GM12891 (cell line): ENCODE measurements around the gene PSMB11.

ENCODE experiments used
- PAX5 ChIP-seq: IDR thresholded peaks from 2 replicates; pipeline ENCODE4 v1.6.1; 2011; ENCODE audit warnings: low read length, moderate library complexity, mild to moderate bottlenecking; ENCODE audit not compliant: insufficient read depth, severe bottlenecking
- POLR2A ChIP-seq: IDR thresholded peaks from 2 replicates; pipeline ENCODE4 v1.6.1; 2011; ENCODE audit warnings: low read depth, low read length, control low read depth
- POLR2AphosphoS5 ChIP-seq: IDR thresholded peaks from 2 replicates; pipeline ENCODE4 v1.6.1; 2011; ENCODE audit warnings: low read depth, low read length, control low read depth
- POU2F2 ChIP-seq: IDR thresholded peaks from 2 replicates; pipeline ENCODE4 v1.6.1; 2011; ENCODE audit warnings: low read depth, mild to moderate bottlenecking, control low read depth, low read length, moderate library complexity
- SPI1 ChIP-seq: IDR thresholded peaks from 2 replicates; pipeline ENCODE4 v1.6.1; 2011; ENCODE audit warnings: low read depth, low read length, control low read depth
- TAF1 ChIP-seq: IDR thresholded peaks from 2 replicates; pipeline ENCODE4 v1.6.1; 2011; ENCODE audit warnings: low read depth, low read length, control low read depth

DNA sequence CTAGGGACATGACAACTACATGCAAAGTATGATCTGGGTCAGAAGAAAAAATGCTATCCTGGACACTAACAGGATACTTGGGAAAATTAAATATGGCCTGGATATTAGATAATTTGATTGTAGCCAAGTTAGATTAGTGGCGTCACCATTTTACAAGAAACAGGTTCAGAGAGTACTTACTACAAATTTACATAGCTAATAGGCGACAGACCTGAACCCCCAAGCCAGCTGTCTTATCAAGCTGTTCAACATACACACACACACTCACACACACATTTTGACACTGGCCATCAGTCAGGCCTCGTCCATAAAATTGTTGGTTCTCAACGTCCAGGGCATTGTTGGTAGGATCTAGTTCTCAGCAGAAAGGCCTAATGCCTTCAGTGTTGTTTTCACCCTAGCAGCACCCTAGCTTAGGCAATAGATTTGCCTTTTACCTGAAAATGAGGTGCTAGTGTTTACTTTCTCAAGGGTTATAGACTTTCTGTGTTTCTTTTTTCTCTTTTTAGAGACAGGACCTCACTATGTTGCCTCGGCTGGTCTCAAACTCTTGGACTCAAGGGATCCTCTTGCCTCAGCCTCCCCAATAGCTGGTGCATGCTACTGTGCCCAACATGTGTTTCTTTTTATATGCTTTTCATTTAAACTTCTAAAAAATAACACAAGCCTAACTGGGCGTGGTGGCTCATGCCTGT, 28.8 kb upstream of the PSMB11 start:
- TF ChIP-seq POLR2A, result no peak
- no peak for TF ChIP-seq TAF1
- TF ChIP-seq POLR2AphosphoS5, result no peak
- TF ChIP-seq SPI1, result no peak
- no peak for TF ChIP-seq PAX5
- TF ChIP-seq POU2F2, result no peak
